DMS153 treated with DMSO at 0.1 percent for 48 hours (cell line): ENCODE results near the gene MCC.

Source experiments
- DNase-seq: peaks from one replicate; lab custom pipeline; 2025; ENCODE audit not compliant: unreplicated experiment; lab: John Stamatoyannopoulos, UW

Gene MCC

GRCh38 chr5:113042491-113043243 is 445.6 kb downstream of the MCC start:
- DNase-seq: no peak

GRCh38 chr5:113040672-113041260 is 447.5 kb downstream of the MCC start:
- no peak for DNase-seq

DNA sequence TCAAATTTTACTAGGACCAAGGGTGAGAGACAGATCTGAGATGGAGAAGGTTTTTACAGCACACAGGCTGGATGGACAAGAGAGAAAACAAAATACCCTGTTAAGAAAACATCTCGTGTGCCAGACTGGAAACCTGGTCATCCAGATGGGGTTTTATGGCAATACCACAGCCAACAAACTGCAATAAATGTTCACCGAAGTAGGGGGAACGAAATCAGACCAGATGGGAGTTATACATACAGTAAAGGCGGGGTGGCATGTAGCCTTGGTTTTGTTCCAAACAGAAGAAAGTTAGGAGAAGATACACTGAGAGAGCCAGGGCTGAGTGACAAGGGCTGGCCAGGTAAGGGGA is 448.3 kb downstream of the MCC start:
- no peak for DNase-seq

- no peak for DNase-seq
These were observed 448.9 kb downstream of the MCC start for GRCh38 chr5:113039229-113039933.

DNA sequence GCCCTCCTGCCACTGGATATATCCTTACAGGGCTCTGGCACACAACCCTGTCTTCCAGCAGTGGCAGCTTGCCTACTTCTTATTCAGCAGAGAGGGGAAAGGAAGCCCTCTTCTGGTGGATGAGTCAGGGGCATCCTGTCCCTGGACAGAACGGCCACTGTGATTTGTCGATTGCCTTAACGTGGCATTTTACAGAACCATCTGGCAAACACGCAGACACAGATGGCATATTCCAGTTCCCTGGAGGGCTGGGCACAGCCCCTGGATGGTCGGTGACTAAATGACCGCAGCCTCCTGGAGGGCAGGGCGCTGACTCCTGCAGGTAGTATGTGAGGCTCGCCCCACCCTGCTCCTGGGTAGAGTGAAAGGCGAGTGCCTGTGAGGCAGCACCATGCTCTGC is 449.5 kb downstream of the MCC start:
- no peak for DNase-seq

- DNase-seq: no peak
These were observed 450.1 kb downstream of the MCC start for GRCh38 chr5:113038136-113038535.

DNA sequence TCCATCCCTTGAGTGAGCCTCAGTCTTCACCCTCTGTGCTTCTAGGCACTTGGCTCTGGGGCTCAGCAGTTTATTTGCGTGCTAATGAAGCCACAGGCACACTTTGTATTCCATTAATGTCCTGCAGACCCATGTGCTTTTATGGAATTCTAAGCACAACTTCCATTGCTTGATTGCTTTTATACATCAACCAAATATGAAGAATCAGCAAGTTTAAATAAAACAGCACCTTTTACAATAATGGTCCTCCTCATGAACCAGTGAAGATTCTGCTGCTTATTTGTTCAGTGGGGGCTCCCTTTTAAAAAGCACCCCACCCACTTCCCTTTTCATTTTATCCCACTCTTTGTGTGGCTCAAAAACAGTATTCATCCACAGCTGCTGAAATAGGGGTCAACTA is 451.4 kb downstream of the MCC start:
- DNase-seq: no peak

DNA sequence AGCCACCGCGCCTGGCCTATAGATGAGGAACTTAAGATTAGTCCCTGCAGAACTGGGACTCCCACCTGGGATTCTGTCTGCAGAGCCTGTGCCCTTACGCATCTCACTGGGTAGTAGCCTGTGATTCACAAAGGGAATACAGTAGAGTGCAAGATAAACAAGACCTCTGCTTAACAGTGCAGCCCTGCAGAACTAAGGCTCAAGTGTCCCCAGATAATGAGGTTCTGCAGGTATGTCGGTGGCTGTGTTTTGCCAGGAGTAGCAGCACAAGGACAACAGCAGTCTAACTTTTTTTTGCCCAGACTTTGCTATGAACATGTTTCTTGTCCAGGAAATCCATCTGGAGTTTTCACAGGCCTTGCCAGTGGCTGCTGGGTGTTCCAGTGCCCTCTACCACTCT is 451.9 kb downstream of the MCC start:
- no peak for DNase-seq

GRCh38 chr5:113035096-113035495 is 453.2 kb downstream of the MCC start:
- no peak for DNase-seq

GRCh38 chr5:113034182-113034773 is 454.0 kb downstream of the MCC start:
- no peak for DNase-seq

DNA sequence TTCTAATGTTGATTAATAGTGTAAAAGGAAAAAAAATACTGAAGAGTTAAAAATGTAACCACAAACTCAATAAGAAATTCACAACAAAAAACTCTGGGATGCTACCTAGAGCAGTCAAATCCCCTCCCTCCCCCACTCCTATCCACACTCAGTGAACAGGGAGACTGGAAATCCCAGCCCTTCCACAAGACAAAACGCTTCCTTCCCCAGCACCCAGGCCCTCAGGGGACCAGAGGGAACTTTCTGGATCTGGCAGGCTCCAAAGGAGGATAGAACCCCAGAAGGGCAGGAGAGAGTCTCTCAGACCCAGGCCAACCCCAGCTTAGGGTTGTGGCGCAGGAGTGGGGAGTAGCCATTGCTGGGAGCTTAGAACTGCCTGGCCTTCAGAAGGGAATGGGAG is 456.7 kb downstream of the MCC start:
- no peak for DNase-seq

- DNase-seq: no peak
These were observed 457.1 kb downstream of the MCC start for GRCh38 chr5:113031104-113031503.

GRCh38 chr5:113029614-113030013 is 458.6 kb downstream of the MCC start:
- DNase-seq: no peak

GRCh38 chr5:113027431-113027830 is 460.8 kb downstream of the MCC start:
- DNase-seq: no peak

DNA sequence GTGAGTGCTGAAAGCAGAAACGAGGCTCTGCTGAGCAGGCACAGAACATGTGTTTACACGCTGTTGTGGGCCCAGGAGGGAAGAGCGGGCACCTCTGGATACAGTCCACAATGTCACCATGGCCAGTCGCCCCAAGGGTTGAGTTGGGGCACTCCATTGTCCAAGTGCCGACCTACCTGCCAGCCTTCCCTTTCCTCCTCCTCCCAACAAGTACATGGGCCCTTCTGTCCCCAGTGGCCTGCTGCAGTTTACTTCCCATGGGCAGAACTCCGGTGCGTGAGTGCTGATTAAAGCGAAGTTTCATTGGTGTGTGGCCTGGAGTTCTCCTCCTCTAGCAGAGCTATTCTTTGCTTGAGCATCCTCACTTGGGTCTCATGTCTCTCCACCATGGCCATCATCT is 461.2 kb downstream of the MCC start:
- DNase-seq: no peak

DNA sequence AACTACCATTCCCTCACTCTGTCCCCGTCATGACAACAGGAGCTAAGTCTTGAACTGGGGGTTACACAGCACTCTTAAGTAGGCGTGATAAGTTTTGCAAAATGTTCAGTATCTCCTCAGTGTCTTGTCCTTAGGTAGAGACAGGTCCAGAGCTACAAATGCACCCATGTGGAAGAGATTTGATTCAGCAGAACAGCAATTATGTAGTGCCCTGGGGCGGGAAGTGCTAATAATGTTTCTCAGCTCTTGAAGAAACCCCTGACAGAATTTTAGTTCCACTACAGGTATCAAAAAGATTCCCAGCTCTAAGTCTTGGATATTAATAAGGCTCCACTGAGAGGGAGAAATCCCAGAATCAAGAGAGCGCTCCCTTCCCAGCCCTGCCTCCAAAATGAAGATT is 462.0 kb downstream of the MCC start:
- no peak for DNase-seq

- no peak for DNase-seq
These were observed 462.7 kb downstream of the MCC start for GRCh38 chr5:113025596-113025995.

- DNase-seq: no peak
These were observed 464.1 kb downstream of the MCC start for GRCh38 chr5:113024076-113024697.

DNA sequence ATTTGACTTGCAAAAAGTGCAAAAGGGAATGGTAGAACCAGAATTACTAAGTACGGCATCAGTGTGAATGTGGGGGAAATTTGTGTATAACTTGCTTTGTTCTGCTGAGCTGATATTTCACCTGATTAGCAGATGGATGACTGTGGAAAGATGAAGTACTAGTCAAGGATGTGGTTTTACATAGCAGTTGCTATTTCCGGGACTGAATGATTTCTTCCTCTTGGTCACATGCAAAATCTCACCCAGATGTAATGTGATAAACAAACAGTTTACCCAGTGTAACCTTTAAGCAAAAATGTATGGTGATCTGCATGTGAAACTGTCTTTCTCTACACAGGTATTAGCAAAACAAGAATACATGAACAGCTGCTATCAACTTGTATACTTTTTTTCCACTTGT is 465.6 kb downstream of the MCC start:
- DNase-seq: no peak

GRCh38 chr5:113020461-113021273 is 467.6 kb downstream of the MCC start:
- no peak for DNase-seq
